Esophagus muscularis mucosa (tissue), 4 donors: Measurements from ENCODE around the gene ASS1. TPM values are rescaled to one million over a fixed set of nuclear protein-coding genes. Genes with fewer than 3 reads are reported as not detected.

ENCODE experiments used
- DNase-seq: peaks from one replicate; pipeline ENCODE4 v3.0.0-alpha.2; 2017; ENCODE audit errors: extremely low spot score
- H3K27ac ChIP-seq, 4 donors: fragments of 200-600 bp; sonication (generic); replicated peaks in 1 of 4; 1 replicate in 3 of 4; 2 replicates in 1 of 4; pipeline ENCODE4 v1.5.1; 2016 to 2019; ENCODE audit warnings: mild to moderate bottlenecking in 1 of 4
- H3K27me3 ChIP-seq, 4 donors: fragments of 200-600 bp; sonication (generic); one replicate each; pipeline versions ENCODE4 v1.5.1 to v1.6.0; 2016 to 2019
- H3K36me3 ChIP-seq, 4 donors: fragments of 200-600 bp; sonication (generic); one replicate each; pipeline ENCODE4 v1.5.1; 2016 to 2019
- H3K4me1 ChIP-seq, 4 donors: fragments of 200-600 bp; sonication (generic); one replicate each; pipeline ENCODE4 v1.5.1; 2016 to 2019
- H3K4me3 ChIP-seq, 4 donors: fragments of 200-600 bp; sonication (generic); 1 replicate in 2 of 4; 2 replicates in 2 of 4; pipeline ENCODE4 v1.5.1; 2016 to 2019; ENCODE audit warnings: mild to moderate bottlenecking in 4 of 4, moderate library complexity in 1 of 4
- H3K9me3 ChIP-seq, 4 donors: fragments of 200-600 bp; sonication (generic); 1 replicate in 3 of 4; 2 replicates in 1 of 4; pipeline ENCODE4 v1.5.1; 2016 to 2019
- CTCF ChIP-seq, 3 experiments: fragments of 200-600 bp in 2 of 3; fragments of 450-650 bp in 1 of 3; sonication (generic) in 2 of 3; IDR thresholded peaks; one replicate each; pipeline ENCODE4 v1.5.1; 2017 to 2019; ENCODE audit warnings: antibody characterized with exemption in 3 of 3, mild to moderate bottlenecking in 2 of 3, moderate library complexity in 1 of 3
- EP300 ChIP-seq: sonication (generic); formaldehyde crosslinking; IDR thresholded peaks from one replicate; pipeline ENCODE4 v1.6.1; 2017; ENCODE audit warnings: antibody characterized with exemption
- POLR2A ChIP-seq: fragments of 450-650 bp; IDR thresholded peaks from one replicate; pipeline ENCODE4 v1.6.1; 2017; ENCODE audit warnings: antibody characterized with exemption, moderate library complexity, mild to moderate bottlenecking, low read depth
- POLR2AphosphoS5 ChIP-seq, 2 donors: sonication (generic); formaldehyde crosslinking; IDR thresholded peaks; one replicate each; pipeline ENCODE4 v1.6.1; 2017; ENCODE audit warnings: antibody characterized with exemption in 2 of 2
- whole genome bisulfite sequencing: methylation state at CpG from one replicate; pipeline ENCODE4 v1.1.5; 2018; 5-methylcytosine and 5-hydroxymethylcytosine counted together
- intact Hi-C: fragments of 100-400 bp; cut with DNase I; formaldehyde crosslinking; loops from one replicate; pipeline ENCODE4 v1.15.1; 2023
- total RNA-seq, 4 donors: library from RNA; depleted of rRNA; stranded (reverse); fragments of >200 nt; gene quantifications; one replicate each; pipeline versions ENCODE4 v1.1.0 to v1.2.1, GENCODE V29; 2016

The ASS1 gene
- total RNA-seq, 4 donors from 2014 or later: 67.7 to 113 (median 97.1) TPM

- DNase-seq: no peak
- Histone ChIP-seq H3K27me3 (no peaks in the 10 kb centered on the region), H3K9me3 (no peaks in the 10 kb centered on the region), H3K36me3 (no peaks in the 10 kb centered on the region), H3K4me3 (no peak overlapping the region), H3K4me1 (peaks cover 61 to 82% (median 77%) of the 10 kb centered on the region in 4 donors), H3K27ac (peak overlapping the region; percentile 75 to 84 (median 80))
- no peak for TF ChIP-seq EP300
- 33% methylated on average over 3 of the region's 14 CpGs for WGBS
- intact Hi-C loops: no loop called here
These were observed 6.2 kb downstream of the ASS1 start for GRCh38 chr9:130451004-130451390.

DNA sequence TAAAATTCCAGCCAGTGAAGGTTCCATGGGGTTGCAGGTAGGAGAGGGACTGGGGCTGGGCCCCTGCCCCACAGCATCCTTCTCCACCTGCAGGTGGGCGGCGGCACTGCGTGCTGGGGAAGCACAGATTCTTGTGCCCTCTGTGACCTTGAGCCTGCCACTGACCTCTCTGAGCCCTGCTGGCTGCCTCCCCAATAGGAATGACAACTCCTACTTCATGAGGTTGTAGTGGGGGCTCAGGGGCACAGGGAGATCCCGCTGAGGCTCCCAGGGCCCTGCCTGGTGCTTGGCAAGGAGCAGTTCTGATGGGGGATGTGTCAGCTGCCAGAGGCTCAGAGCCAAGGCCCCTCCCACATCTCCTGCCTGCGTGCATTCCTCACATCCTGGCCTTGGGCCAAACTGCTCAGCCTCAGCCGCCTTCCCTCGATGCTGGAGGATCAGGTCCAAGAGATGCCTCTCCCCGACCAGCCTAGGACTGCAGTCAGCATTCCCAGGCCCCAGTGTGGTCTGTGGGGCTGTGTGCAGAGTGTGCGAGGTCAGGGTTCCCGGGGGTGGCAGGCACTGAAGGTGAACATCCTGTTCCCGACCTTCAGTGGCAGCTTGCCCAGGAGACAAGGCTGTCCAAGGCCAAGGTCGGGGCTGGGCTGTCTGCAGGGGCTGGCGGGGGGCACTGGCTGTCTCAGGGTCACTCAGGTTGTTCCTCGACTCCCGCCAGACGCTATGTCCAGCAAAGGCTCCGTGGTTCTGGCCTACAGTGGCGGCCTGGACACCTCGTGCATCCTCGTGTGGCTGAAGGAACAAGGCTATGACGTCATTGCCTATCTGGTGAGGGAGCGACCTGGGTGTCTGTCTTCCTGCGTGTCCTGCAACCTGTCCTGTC lies 7.0 kb downstream of the ASS1 start:
- intact Hi-C loops: no loop called here
- Histone ChIP-seq H3K4me3 (no peak overlapping the region), H3K9me3 (no peaks in the 10 kb centered on the region), H3K36me3 (no peaks in the 10 kb centered on the region), H3K27me3 (no peaks in the 10 kb centered on the region), H3K4me1 (peaks cover 54 to 74% (median 70%) of the 10 kb centered on the region in 4 donors), H3K27ac (peak overlapping the region; percentile 75 to 84 (median 80))
- TF ChIP-seq EP300 (no peak), POLR2A (no peak), POLR2AphosphoS5 (IDR thresholded peaks at IDR 0.05) (peak; percentile 67 to 72), CTCF (IDR thresholded peaks at IDR 0.05) (peak; percentile 43 to 58 (median 55))
- no peak for DNase-seq
- 39% methylated on average over 16 of the region's 23 CpGs for WGBS

GRCh38 chr9:130452835-130453234 lies 8.1 kb downstream of the ASS1 start:
- Histone ChIP-seq H3K27ac (peak overlapping the region; percentile 75 to 84 (median 80)), H3K4me3 (no peak overlapping the region), H3K9me3 (no peaks in the 10 kb centered on the region), H3K36me3 (no peaks in the 10 kb centered on the region), H3K4me1 (peaks cover 43 to 63% (median 59%) of the 10 kb centered on the region in 4 donors), H3K27me3 (no peaks in the 10 kb centered on the region)
- no peak for DNase-seq
- WGBS: 97% methylated on average over 4 of the region's 4 CpGs
- intact Hi-C loops: no loop called here
- no peak for TF ChIP-seq POLR2A
- TF ChIP-seq POLR2AphosphoS5 (IDR thresholded peaks at IDR 0.05): no peak
- no peak for TF ChIP-seq CTCF (IDR thresholded peaks at IDR 0.05)
- TF ChIP-seq EP300: no peak

DNA sequence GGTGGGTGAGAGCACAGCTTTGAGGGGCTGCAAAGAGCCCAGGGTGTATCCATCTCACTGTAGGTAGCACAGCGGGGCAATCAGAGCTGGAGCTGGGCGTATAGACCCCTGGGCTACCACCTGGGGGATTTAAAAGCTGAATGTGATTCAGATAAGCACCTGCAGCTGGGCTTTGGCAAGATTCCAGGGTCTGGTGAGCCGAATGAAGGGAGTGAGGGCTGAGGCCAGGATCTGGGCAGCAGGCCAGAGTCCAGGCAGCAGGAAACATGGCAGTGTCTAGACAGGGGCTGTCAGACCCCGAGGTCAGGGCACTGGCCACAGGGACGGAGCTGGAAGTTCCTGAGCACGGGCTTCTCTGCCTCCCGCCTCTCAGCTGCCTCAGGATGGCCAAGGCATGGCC lies 8.7 kb downstream of the ASS1 start:
- TF ChIP-seq POLR2A (no peak), CTCF (IDR thresholded peaks at IDR 0.05) (no peak), POLR2AphosphoS5 (IDR thresholded peaks at IDR 0.05) (peak in 1 of 2 donors; percentile 24), EP300 (no peak)
- peaks cover 0 to 4% (median 1%) of the 10 kb centered on the region in 4 donors for H3K36me3 ChIP-seq
- peak overlapping the region in 1 of 4 donors; percentile 6 for H3K27ac ChIP-seq
- no peak for DNase-seq
- intact Hi-C loops: no loop called here
- H3K4me1 ChIP-seq: peaks cover 37 to 57% (median 52%) of the 10 kb centered on the region in 4 donors
- H3K9me3 ChIP-seq: no peaks in the 10 kb centered on the region
- H3K27me3 ChIP-seq: no peaks in the 10 kb centered on the region
- 64% methylated on average over 3 of the region's 7 CpGs for WGBS
- no peak overlapping the region for H3K4me3 ChIP-seq

GRCh38 chr9:130454096-130454811 lies 9.5 kb downstream of the ASS1 start:
- no peak for DNase-seq
- 89% methylated on average over 10 of the region's 10 CpGs for WGBS
- intact Hi-C loops: no loop called here

More at GRCh38 chr9:130454096-130454811, 9.5 kb downstream of the ASS1 start:
- no peaks in the 10 kb centered on the region for H3K27me3 ChIP-seq
- H3K36me3 ChIP-seq: peaks cover 0 to 11% (median 5%) of the 10 kb centered on the region in 4 donors
- no peak overlapping the region for H3K4me3 ChIP-seq
- H3K27ac ChIP-seq: peak overlapping the region in 1 of 4 donors; percentile 6
- TF ChIP-seq POLR2AphosphoS5 (IDR thresholded peaks at IDR 0.05) (no peak), CTCF (IDR thresholded peaks at IDR 0.05) (no peak), POLR2A (no peak), EP300 (no peak)
- peaks cover 37 to 49% (median 45%) of the 10 kb centered on the region in 4 donors for H3K4me1 ChIP-seq
- no peaks in the 10 kb centered on the region for H3K9me3 ChIP-seq
